ENCODE results near the gene RRP15.

Gene RRP15

DNA sequence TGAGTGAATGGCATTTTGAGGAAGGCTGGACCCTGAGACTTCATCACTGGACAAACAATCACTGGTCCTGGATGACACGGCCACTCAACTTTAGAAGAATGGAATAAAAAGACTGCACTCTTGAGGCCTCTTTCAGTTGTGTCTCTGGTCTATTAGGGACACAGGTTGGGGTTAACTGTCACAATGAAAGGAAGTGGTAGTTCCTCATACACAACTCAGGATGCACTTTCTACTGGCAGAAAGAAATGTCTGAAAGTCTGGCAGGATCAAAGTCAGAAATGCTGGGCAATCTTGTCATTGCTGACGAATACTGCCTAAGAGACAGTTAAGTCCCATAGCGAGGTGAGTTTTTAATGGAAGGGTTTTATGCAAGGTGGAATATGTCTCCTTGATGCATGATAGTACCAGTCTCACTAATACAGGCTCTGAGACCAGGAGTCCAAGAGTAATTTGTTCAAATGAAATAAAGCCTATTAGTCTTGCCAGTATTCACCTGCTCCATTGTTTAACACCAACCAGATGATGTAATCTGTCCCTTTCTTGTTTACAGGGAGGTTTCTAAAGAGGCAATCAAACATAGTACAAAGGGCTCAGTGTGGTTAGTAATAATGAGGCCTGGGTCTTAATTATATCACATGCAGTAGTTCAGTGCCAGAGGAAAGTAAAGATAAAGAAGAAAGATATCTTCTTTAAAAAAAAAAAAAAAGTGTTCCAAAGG, 11.2 kb upstream of the RRP15 start:
- no peak for DNase-seq (ENCODE audit: insufficient read length, low spot score)
- TF ChIP-seq POLR2A (IDR thresholded peaks at IDR 0.05; ENCODE audit: low read depth, low read length), result no peak

DNA sequence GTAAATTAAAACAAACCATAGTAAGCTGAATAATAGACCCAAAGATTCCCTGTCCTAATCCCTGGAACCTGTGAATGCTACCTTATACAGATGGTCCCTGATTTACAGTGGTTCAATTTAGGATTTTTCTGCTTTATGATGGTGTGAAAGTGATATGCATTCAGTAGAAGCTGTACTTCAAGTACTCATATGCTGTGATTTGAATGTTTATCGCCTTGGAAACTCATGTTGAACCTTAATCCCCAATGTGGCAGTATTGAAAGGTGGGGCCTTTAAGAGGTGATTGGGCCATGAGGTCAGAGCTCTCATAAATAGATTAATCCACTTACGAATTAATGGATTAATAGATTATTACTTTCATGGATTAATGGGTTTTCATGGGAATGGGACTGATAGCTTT, 10.6 kb upstream of the RRP15 start:
- no peak for TF ChIP-seq POLR2A (IDR thresholded peaks at IDR 0.05; ENCODE audit: low read depth, low read length)
- DNase-seq (ENCODE audit: insufficient read length, low spot score) (no peak), FAIRE-seq (no peak)

More for the DNA sequence above, 11.2 kb upstream of the RRP15 start:
- FAIRE-seq, result no peak

- DNase-seq (ENCODE audit: insufficient read length, low spot score) (no peak), FAIRE-seq (no peak)
- no peak for TF ChIP-seq POLR2A (IDR thresholded peaks at IDR 0.05; ENCODE audit: low read depth, low read length)
These were observed 9.3 kb upstream of the RRP15 start for GRCh38 chr1:218275823-218276222.

GRCh38 chr1:218281285-218281684, 3.8 kb upstream of the RRP15 start:
- no peak for FAIRE-seq
- TF ChIP-seq POLR2A (IDR thresholded peaks at IDR 0.05; ENCODE audit: low read depth, low read length), result no peak

DNA sequence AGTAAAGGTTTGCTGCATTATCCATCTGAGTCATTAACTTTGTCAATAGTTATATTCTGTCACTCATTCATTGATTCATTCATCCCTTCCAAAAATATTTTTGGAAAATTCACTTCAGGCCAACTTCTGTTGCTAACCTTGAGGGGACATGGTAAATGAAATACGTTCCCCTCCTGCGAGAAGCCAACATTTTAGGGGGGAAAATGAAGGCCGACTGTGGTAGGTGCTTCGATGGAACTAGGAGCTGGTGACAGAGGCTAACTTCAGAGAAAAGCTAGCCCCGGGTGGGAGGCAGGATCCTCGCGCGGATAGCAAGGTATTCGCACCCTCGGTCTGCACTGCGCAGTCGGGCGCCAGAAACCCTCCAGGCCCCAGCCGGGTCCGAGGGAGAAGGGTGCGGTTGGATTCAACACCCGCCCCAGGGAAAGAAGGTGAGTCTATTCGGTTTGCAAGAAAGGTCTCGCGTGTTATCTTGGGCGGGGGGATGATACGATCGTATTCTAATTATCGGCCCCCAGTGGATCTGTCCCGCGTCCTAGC, 646 bp upstream of the RRP15 start:
- no peak for FAIRE-seq
- no peak for DNase-seq (ENCODE audit: insufficient read length, low spot score)
- TF ChIP-seq POLR2A (IDR thresholded peaks at IDR 0.05; ENCODE audit: low read depth, low read length), result no peak

More at GRCh38 chr1:218281285-218281684, 3.8 kb upstream of the RRP15 start:
- no peak for DNase-seq (ENCODE audit: insufficient read length, low spot score)

DNA sequence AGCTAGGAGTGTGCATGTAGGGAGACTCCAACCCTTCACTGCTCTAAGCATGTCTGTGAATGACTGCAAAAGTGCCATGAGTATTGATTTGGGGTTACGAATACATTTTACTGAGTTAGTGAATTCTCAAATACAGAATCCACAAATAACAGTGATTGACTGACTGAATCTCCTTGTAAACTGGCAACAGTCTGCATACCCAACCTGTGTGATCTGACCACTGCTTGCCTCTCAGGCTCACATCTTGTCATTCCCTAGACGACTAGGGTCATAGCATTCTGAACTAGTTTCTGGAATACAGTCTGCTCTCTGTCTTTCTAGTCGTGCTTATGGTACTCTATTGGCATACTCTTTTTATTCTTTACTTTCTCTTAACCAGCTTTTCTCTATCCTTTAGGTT, 7.4 kb downstream of the RRP15 start:
- TF ChIP-seq POLR2A (IDR thresholded peaks at IDR 0.05; ENCODE audit: low read depth, low read length), result no peak
- DNase-seq (ENCODE audit: insufficient read length, low spot score) (no peak), FAIRE-seq (no peak)

DNA sequence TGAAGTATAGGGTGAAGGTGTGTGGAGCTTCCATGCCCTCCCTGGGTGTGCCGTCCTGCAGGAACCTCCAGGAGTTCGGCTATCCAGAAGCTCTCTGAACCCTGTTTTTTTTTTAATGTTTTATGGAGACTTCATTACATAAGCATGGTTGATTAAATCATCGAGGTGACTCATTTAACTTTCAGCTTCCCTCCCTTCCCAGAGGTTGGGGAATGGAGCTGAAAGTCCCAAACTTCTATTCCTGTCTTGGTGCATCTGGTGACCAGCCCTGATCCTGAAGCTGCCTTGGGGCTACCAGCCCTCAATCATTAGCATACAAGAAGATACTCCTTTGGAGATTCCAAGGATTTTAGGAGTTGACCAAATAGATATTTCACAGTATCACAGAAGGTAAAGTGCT, 9.5 kb downstream of the RRP15 start:
- no peak for TF ChIP-seq POLR2A (IDR thresholded peaks at IDR 0.05; ENCODE audit: low read depth, low read length)
- no peak for FAIRE-seq
- no peak for DNase-seq (ENCODE audit: insufficient read length, low spot score)

- TF ChIP-seq POLR2A (IDR thresholded peaks at IDR 0.05; ENCODE audit: low read depth, low read length), result no peak
- DNase-seq (ENCODE audit: insufficient read length, low spot score), result no peak
- no peak for FAIRE-seq
These were observed 11.1 kb downstream of the RRP15 start for GRCh38 chr1:218296162-218296561.

- FAIRE-seq (no peak), DNase-seq (ENCODE audit: insufficient read length, low spot score) (no peak)
- TF ChIP-seq POLR2A (IDR thresholded peaks at IDR 0.05; ENCODE audit: low read depth, low read length), result no peak
These were observed 12.4 kb downstream of the RRP15 start for GRCh38 chr1:218297461-218297860.

- FAIRE-seq (no peak), DNase-seq (ENCODE audit: insufficient read length, low spot score) (no peak)
- TF ChIP-seq POLR2A (IDR thresholded peaks at IDR 0.05; ENCODE audit: low read depth, low read length), result no peak
These were observed 12.8 kb downstream of the RRP15 start for GRCh38 chr1:218297867-218298266.

GRCh38 chr1:218298398-218298797, 13.3 kb downstream of the RRP15 start:
- no peak for TF ChIP-seq POLR2A (IDR thresholded peaks at IDR 0.05; ENCODE audit: low read depth, low read length)
- DNase-seq (ENCODE audit: insufficient read length, low spot score) (no peak), FAIRE-seq (peak; percentile 6)

DNA sequence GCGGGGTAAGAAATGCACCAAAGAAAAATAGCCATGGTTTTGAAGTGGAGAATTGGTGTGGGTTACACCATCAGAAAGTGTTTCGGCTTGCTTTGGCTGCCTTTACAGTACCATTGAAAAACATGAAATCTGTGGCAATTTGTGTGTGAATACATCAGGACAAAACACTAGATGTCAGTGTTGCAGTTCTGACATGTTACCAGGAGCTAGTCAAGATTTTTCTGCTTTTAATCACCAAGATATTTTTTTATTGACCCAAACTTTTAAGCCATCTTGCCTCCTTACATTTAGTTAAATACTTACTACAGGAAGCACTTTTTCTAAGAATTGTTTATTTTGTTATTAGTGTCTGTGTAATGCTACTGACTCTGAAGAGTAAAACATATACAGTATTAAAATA, 14.3 kb downstream of the RRP15 start:
- FAIRE-seq (peak; percentile 91), DNase-seq (ENCODE audit: insufficient read length, low spot score) (no peak)
- no peak for TF ChIP-seq POLR2A (IDR thresholded peaks at IDR 0.05; ENCODE audit: low read depth, low read length)

DNA sequence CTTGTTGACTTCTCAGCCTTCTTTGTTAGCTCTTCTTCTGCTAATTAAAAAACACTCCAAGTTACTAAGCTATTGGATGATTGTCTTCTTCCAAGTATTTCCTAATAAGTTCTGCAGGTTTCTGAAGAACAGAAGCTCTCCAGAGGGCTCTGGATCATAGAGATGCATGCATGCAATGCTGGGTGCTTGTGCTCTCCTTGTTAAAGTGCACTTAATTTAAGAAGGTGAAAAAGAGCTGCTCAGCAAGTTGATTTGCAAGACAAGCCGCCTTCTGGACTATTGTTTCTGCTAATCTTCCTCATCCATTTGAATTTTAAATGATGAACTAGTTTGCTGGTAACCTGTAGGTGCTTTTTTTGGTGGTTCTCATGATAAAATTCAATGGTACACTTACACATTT, 16.1 kb downstream of the RRP15 start:
- no peak for FAIRE-seq
- DNase-seq (ENCODE audit: insufficient read length, low spot score), result no peak
- no peak for TF ChIP-seq POLR2A (IDR thresholded peaks at IDR 0.05; ENCODE audit: low read depth, low read length)

DNA sequence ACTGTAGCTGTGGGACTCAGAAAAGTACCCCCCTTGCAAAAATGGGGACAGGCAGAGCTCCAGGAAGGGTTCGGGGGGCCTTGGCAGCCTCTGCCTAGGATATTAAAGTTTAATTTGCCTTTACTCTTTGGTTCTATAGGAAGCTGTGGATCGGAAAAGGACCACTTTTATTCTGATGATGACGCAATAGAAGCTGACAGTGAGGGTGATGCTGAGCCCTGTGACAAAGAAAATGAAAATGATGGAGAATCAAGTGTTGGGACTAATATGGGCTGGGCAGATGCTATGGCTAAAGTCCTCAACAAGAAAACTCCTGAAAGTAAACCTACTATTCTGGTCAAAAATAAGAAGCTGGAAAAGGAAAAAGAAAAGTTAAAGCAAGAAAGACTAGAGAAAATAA, 17.1 kb downstream of the RRP15 start:
- FAIRE-seq (no peak), DNase-seq (ENCODE audit: insufficient read length, low spot score) (no peak)
- TF ChIP-seq POLR2A (IDR thresholded peaks at IDR 0.05; ENCODE audit: low read depth, low read length), result no peak

- FAIRE-seq, result no peak
- TF ChIP-seq POLR2A (IDR thresholded peaks at IDR 0.05; ENCODE audit: low read depth, low read length), result no peak
- no peak for DNase-seq (ENCODE audit: insufficient read length, low spot score)
These were observed 18.2 kb downstream of the RRP15 start for GRCh38 chr1:218303176-218303879.
